ENCODE results near the gene TRIM24.

DNA sequence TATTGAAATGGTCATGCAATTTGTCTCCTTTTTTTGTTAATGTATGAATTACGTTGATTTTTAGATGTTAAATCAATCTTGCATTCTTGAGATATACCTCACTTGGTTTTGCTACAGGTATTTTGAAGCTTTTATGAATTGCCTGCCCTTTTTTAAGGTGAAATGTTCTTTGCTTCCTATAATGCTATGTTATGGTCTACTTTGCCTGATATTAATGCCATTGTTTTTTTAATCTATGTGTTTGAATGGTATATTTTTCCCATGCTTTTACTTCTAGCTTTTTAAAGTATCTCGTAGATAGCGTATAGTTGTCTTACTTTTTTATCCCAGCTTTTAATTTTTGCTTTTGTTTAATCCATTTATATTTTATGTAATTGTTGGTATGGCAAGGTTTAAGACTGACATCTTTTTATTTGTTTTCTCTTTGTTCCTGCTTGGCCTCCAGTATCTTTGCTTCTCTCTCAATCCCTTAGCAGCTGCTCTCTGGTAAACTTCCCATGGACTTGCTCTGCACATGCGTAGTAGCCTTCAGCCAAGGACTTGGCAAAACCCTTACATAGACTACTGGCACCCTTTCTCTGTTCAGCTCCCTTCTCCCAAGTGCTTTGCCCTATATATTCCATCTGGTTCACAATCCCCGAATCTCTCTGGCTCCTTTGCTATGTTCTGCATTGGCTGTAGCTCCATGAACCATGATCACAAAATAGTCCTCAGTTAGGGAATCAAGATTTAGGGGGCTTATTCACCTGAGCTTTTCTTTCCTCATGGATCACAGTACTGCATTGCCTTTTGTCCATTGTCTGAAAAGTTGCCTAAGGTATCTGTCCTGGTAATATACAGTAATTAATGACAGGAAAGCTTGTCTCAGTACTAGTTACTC is 8.4 kb downstream of the TRIM24 start:
- TF ChIP-seq EZH2 (IDR thresholded peaks at IDR 0.05), result no peak
- TF ChIP-seq, protein P1, sequence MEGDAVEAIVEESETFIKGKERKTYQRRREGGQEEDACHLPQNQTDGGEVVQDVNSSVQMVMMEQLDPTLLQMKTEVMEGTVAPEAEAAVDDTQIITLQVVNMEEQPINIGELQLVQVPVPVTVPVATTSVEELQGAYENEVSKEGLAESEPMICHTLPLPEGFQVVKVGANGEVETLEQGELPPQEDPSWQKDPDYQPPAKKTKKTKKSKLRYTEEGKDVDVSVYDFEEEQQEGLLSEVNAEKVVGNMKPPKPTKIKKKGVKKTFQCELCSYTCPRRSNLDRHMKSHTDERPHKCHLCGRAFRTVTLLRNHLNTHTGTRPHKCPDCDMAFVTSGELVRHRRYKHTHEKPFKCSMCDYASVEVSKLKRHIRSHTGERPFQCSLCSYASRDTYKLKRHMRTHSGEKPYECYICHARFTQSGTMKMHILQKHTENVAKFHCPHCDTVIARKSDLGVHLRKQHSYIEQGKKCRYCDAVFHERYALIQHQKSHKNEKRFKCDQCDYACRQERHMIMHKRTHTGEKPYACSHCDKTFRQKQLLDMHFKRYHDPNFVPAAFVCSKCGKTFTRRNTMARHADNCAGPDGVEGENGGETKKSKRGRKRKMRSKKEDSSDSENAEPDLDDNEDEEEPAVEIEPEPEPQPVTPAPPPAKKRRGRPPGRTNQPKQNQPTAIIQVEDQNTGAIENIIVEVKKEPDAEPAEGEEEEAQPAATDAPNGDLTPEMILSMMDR (IDR thresholded peaks at IDR 0.05), result no peak

Data from neural progenitor cell (in vitro differentiated cells).